GM12878 (cell line): ENCODE measurements around the gene BCAS4. TPM values are rescaled to one million over a fixed set of nuclear protein-coding genes. Genes with fewer than 3 reads are reported as not detected.

ENCODE experiments used
- ATAC-seq: fragments of 200-7000 bp; cut with Tn5 transposase; 3 replicates; pipeline ENCODE4 v1.9.1; 2020; ENCODE audit warnings: mild to moderate bottlenecking, moderate library complexity
- BruUV-seq: library from RNA; stranded (reverse); fragments of 400-500 nt; replicated peaks from 2 replicates; lab custom pipeline; 2021; lab: Mats Ljungman, UMichigan
- CTCF ChIA-PET: fragments of 300-600 bp; sonication (Branson Sonifier 250); formaldehyde crosslinking; extraction: SDS; loops from one replicate; lab custom pipeline; 2021; ENCODE audit warnings: inconsistent platforms; lab: Yijun Ruan, JAX
- POLR2A ChIA-PET: fragments of 350-600 bp; formaldehyde crosslinking; extraction: SDS; loops from one replicate; lab custom pipeline; 2021; ENCODE audit warnings: inconsistent platforms; lab: Charles Lee
- RAD21 ChIA-PET: fragments of 300-600 bp; sonication (Branson Sonifier 250); formaldehyde crosslinking; loops from one replicate; lab custom pipeline; 2023; ENCODE audit warnings: antibody characterized with exemption; ENCODE audit not compliant: unreplicated experiment; lab: Charles Lee
- SMC1A ChIA-PET: fragments of 300-600 bp; sonication (Branson Sonifier 250); formaldehyde crosslinking; loops from one replicate; lab custom pipeline; 2023; ENCODE audit not compliant: unreplicated experiment, uncharacterized antibody; lab: Charles Lee
- DNase-seq: peaks from one replicate; pipeline ENCODE4 v3.0.0-alpha.2; 2011; ENCODE audit warnings: low read depth, low spot score
- FAIRE-seq: peaks from 3 replicates; lab custom pipeline; 2011; peaks lifted over from hg19 to GRCh38; lab: Jason Lieb, UNC
- H2AFZ ChIP-seq: 2 replicates; pipeline ENCODE4 v1.6.0; 2011; ENCODE audit warnings: low read depth, low read length, control low read depth; ENCODE audit not compliant: control insufficient read depth
- H3K27ac ChIP-seq: 2 replicates; pipeline ENCODE4 v1.5.1; 2011; ENCODE audit warnings: control low read depth; ENCODE audit not compliant: control insufficient read depth, insufficient read depth
- H3K27me3 ChIP-seq, 2 experiments: replicated peaks in 1 of 2; 2 replicates each; pipeline versions ENCODE4 v1.6.0 to v1.6.1; 2011; ENCODE audit warnings: low read length in 1 of 2; ENCODE audit not compliant: control insufficient read depth in 2 of 2, insufficient read depth in 2 of 2
- H3K36me3 ChIP-seq, 2 experiments: 2 replicates each; pipeline ENCODE4 v1.5.1; 2011; ENCODE audit warnings: low read length in 1 of 2; ENCODE audit not compliant: control insufficient read depth in 2 of 2, insufficient read depth in 2 of 2
- H3K4me1 ChIP-seq: 2 replicates; pipeline ENCODE4 v1.6.1; 2011; ENCODE audit warnings: mild to moderate bottlenecking, low read length, moderate library complexity, mixed read lengths; ENCODE audit not compliant: control insufficient read depth, insufficient read depth
- H3K4me2 ChIP-seq: 2 replicates; pipeline ENCODE4 v1.6.0; 2011; ENCODE audit warnings: control low read depth; ENCODE audit not compliant: control insufficient read depth, insufficient read depth
- H3K4me3 ChIP-seq: fragments of 200-600 bp; sonication (generic); 2 replicates; pipeline ENCODE4 v1.5.1; 2016
- H3K79me2 ChIP-seq: 2 replicates; pipeline ENCODE4 v1.6.0; 2011; ENCODE audit warnings: low read length; ENCODE audit not compliant: control insufficient read depth, insufficient read depth
- H3K9ac ChIP-seq: 2 replicates; pipeline ENCODE4 v1.8.0; 2011; ENCODE audit warnings: low read length, control low read depth, mixed read lengths; ENCODE audit not compliant: control insufficient read depth, insufficient read depth
- H3K9me3 ChIP-seq: replicated peaks from 3 replicates; pipeline ENCODE4 v1.5.1; 2011; ENCODE audit warnings: mild to moderate bottlenecking, low read length; ENCODE audit not compliant: control insufficient read depth, insufficient read depth
- H4K20me1 ChIP-seq: 2 replicates; pipeline ENCODE4 v1.6.0; 2011; ENCODE audit not compliant: control insufficient read depth, insufficient read depth
- CHD1 ChIP-seq: IDR thresholded peaks from 2 replicates; pipeline ENCODE4 v1.6.1; 2012; ENCODE audit warnings: low read depth, low read length, improper control_type of control experiment
- E2F4 ChIP-seq: IDR thresholded peaks from 2 replicates; pipeline ENCODE4 v1.6.1; 2012; ENCODE audit warnings: low read depth, low read length, improper control_type of control experiment
- EP300 ChIP-seq, 2 experiments: fragments of 150-350 bp in 1 of 2; IDR thresholded peaks; 2 replicates each; pipeline ENCODE4 v1.6.1; 2011 to 2012; ENCODE audit warnings: low read depth in 2 of 2, low read length in 2 of 2, borderline replicate concordance in 1 of 2, improper control_type of control experiment in 1 of 2, inconsistent platforms in 1 of 2; ENCODE audit not compliant: control insufficient read depth in 1 of 2
- GABPA ChIP-seq: IDR thresholded peaks from 2 replicates; pipeline ENCODE4 v1.6.1; 2014; ENCODE audit warnings: antibody characterized with exemption, low read depth, mild to moderate bottlenecking, inconsistent platforms
- IKZF1 ChIP-seq: fragments of 450-650 bp; conservative IDR thresholded peaks from 2 replicates; pipeline ENCODE4 v1.6.1; 2017; ENCODE audit warnings: antibody characterized with exemption, mild to moderate bottlenecking
- JUND ChIP-seq: IDR thresholded peaks from 2 replicates; pipeline ENCODE4 v1.6.1; 2012; ENCODE audit warnings: low read depth, mild to moderate bottlenecking, low read length, improper control_type of control experiment, moderate library complexity
- MXI1 ChIP-seq: fragments of 150-350 bp; IDR thresholded peaks from 2 replicates; pipeline ENCODE4 v1.6.1; 2011; ENCODE audit warnings: low read depth, mild to moderate bottlenecking, inconsistent platforms, low read length, improper control_type of control experiment
- MYC ChIP-seq: IDR thresholded peaks from 2 replicates; pipeline ENCODE4 v1.6.1; 2011; ENCODE audit warnings: mild to moderate bottlenecking, low read length, moderate library complexity, inconsistent platforms; ENCODE audit not compliant: insufficient read depth, insufficient replicate concordance, insufficient read length, severe bottlenecking
- PKNOX1 ChIP-seq: fragments of 450-650 bp; IDR thresholded peaks from 2 replicates; pipeline ENCODE4 v1.6.1; 2016; ENCODE audit warnings: mild to moderate bottlenecking
- SIX5 ChIP-seq: IDR thresholded peaks from 2 replicates; pipeline ENCODE4 v1.6.1; 2011; ENCODE audit warnings: mild to moderate bottlenecking, low read depth, low read length, moderate library complexity; ENCODE audit not compliant: severe bottlenecking
- SREBF1 ChIP-seq: IDR thresholded peaks from 2 replicates; pipeline ENCODE4 v1.6.1; 2012; ENCODE audit warnings: mild to moderate bottlenecking, low read length
- SREBF2 ChIP-seq: IDR thresholded peaks from 2 replicates; pipeline ENCODE4 v1.6.1; 2012; ENCODE audit warnings: mild to moderate bottlenecking, low read length
- TBL1XR1 ChIP-seq: IDR thresholded peaks from 2 replicates; pipeline ENCODE4 v1.6.1; 2012; ENCODE audit warnings: low read depth, low read length, improper control_type of control experiment
- TCF3 ChIP-seq: IDR thresholded peaks from 2 replicates; pipeline ENCODE4 v1.6.1; 2012; ENCODE audit warnings: low read depth, mild to moderate bottlenecking, low read length, borderline replicate concordance; ENCODE audit not compliant: insufficient read depth
- USF1 ChIP-seq: IDR thresholded peaks from 2 replicates; pipeline ENCODE4 v1.6.1; 2011; ENCODE audit warnings: borderline replicate concordance, low read depth, mild to moderate bottlenecking, moderate library complexity, mixed read lengths, low read length; ENCODE audit not compliant: insufficient read depth; ENCODE audit errors: extremely low read length
- USF2 ChIP-seq: IDR thresholded peaks from 2 replicates; pipeline ENCODE4 v1.6.1; 2011; ENCODE audit warnings: low read depth, low read length, improper control_type of control experiment, borderline replicate concordance
- WRNIP1 ChIP-seq: IDR thresholded peaks from 2 replicates; pipeline ENCODE4 v1.6.1; 2011; ENCODE audit warnings: low read depth, low read length, improper control_type of control experiment, borderline replicate concordance
- WGBS: methylation state at CpG from one replicate; pipeline ENCODE4 v1.1.6; 2016; ENCODE audit warnings: low lambda C conversion rate; ENCODE audit not compliant: insufficient replicate concordance, insufficient coverage; ENCODE audit errors: missing lambda C conversion rate; 5-methylcytosine and 5-hydroxymethylcytosine counted together
- in situ Hi-C: fragments of 300-500 bp; cut with MboI; formaldehyde crosslinking; loops from 9 replicates; pipeline ENCODE4 v1.14.3; 2018; ENCODE audit warnings: mixed read lengths
- intact Hi-C: fragments of 100-400 bp; cut with micrococcal nuclease; formaldehyde crosslinking; loops from one replicate; pipeline ENCODE4 v1.14.2; 2022; ENCODE audit not compliant: unreplicated experiment
- polyA plus RNA-seq, 11 experiments: library from polyadenylated mRNA; depleted of rRNA in 4 of 11; unstranded in 6 of 11; stranded (reverse) in 5 of 11; fragments of >200 nt; fragmentation: Nextera tagmentation in 4 of 11; fragmentation: Illumina TruSeq in 1 of 11; extraction: Ambion mirVana in 4 of 11; extraction: Trizol in 1 of 11; gene quantifications; 1 replicate in 1 of 11; 2 replicates in 10 of 11; pipeline versions ENCODE4 v1.2.1 to v1.2.3, GENCODE V29; 2011 to 2016; ENCODE audit warnings: inconsistent platforms in 2 of 11, missing spikeins in 2 of 11, low read depth in 1 of 11
- total RNA-seq, 4 experiments: library from RNA; depleted of rRNA in 3 of 4; stranded (reverse); fragments of >200 nt in 3 of 4; fragmentation: Illumina TruSeq in 1 of 4; extraction: Trizol in 1 of 4; gene quantifications; 2 replicates each; pipeline versions ENCODE4 v1.2.1 to v1.2.3, GENCODE V29; 2013 to 2021

The BCAS4 gene
- total and polyA plus RNA-seq, 10 of the 15 experiments (the other 5 are each of a cell fraction or from before 2014, with no cell fraction given), result 14.8 to 214 (median 65.3) TPM

GRCh38 chr20:50913690-50914375, 119.0 kb downstream of the BCAS4 start:
- no peak overlapping the region for H3K4me3 ChIP-seq
- peaks cover 76% of the 10 kb centered on the region for H3K4me1 ChIP-seq
- H3K27ac ChIP-seq, result no peak overlapping the region
- peak overlapping the region; percentile 9; the same call in 1 of the 2 replicates for H3K4me2 ChIP-seq
- BruUV-seq, result no TSS peak
- ATAC-seq (peak; percentile 56), DNase-seq (no peak), FAIRE-seq (no peak)
- no peak overlapping the region for H2AFZ ChIP-seq
- H3K36me3 ChIP-seq, result peaks cover 5 to 26% of the 10 kb centered on the region in 2 experiments
- H3K79me2 ChIP-seq, result peaks cover 99% of the 10 kb centered on the region
- H4K20me1 ChIP-seq, result peaks cover 20% of the 10 kb centered on the region
- no peaks in the 10 kb centered on the region for H3K9me3 ChIP-seq
- 53% methylated on average over 2 of the region's 2 CpGs for WGBS
- ChIA-PET SMC1A (interaction anchor here (0.6 to 4.3 kb wide), 6 partner anchors 13 to 1220 kb away, joined by 3 to 54 read pairs (median 4); no protein-coding TSS in a partner anchor), POLR2A (interaction anchor here (1.1 to 4.1 kb wide), 3 partner anchors 11 to 101 kb away, joined by 3 to 26 read pairs (median 3); no protein-coding TSS in a partner anchor), RAD21 (interaction anchor here (0.6 to 3.7 kb wide), 3 partner anchors 15 to 120 kb away, joined by 3 to 22 read pairs (median 10); partner anchors contain the start of genes ADNP and BCAS4), CTCF (interaction anchor here (1.0 to 4.9 kb wide), 3 partner anchors 13 to 123 kb away, joined by 3 to 91 read pairs (median 23); partner anchors contain the start of gene BCAS4)
- H3K27me3 ChIP-seq, result no peaks in the 10 kb centered on the region
- in situ Hi-C loops (no loop called here), intact Hi-C loops (no loop called here)
- no peak overlapping the region for H3K9ac ChIP-seq
- no peak for TF ChIP-seq MYC
- TF ChIP-seq SIX5, result no peak
- TF ChIP-seq SREBF1, result no peak
- TF ChIP-seq JUND, result no peak
- TF ChIP-seq USF2, result no peak
- no peak for TF ChIP-seq WRNIP1
- TF ChIP-seq TBL1XR1, result no peak
- no peak for TF ChIP-seq GABPA
- TF ChIP-seq MXI1, result no peak
- peak; percentile 87 for TF ChIP-seq PKNOX1
- no peak for TF ChIP-seq SREBF2
- TF ChIP-seq E2F4, result no peak
- no peak for TF ChIP-seq USF1
- TF ChIP-seq CHD1, result no peak
- no peak for TF ChIP-seq EP300 (IDR thresholded peaks at IDR 0.05; ENCODE audit: borderline replicate concordance in 1 of 2, control insufficient read depth in 1 of 2, low read depth in 2 of 2, low read length in 2 of 2)
- TF ChIP-seq TCF3, result no peak
- no peak for TF ChIP-seq IKZF1
